Endothelial cell of umbilical vein (primary cell): ENCODE results near the gene NPTX1. TPM values are rescaled to one million over a fixed set of nuclear protein-coding genes. Genes with fewer than 3 reads are reported as not detected.

ENCODE experiments used
- BruUV-seq: library from RNA; stranded (reverse); fragments of 400-500 nt; replicated peaks from 2 replicates; lab custom pipeline; 2021; lab: Mats Ljungman, UMichigan
- CTCF ChIA-PET: fragments of 300-600, 350-600 bp; sonication (Branson Sonifier 250); formaldehyde crosslinking; loops from one replicate; lab custom pipeline; 2021; ENCODE audit warnings: antibody characterized with exemption, inconsistent platforms; lab: Charles Lee
- POLR2A ChIA-PET: fragments of 300-600, 350-600 bp; sonication (Branson Sonifier 250); formaldehyde crosslinking; loops from one replicate; lab custom pipeline; 2021; ENCODE audit warnings: antibody characterized with exemption, inconsistent platforms; lab: Charles Lee
- DNase-seq: peaks from one replicate; pipeline ENCODE4 v3.0.0-alpha.2; 2011; ENCODE audit warnings: low read depth, low spot score
- FAIRE-seq: peaks from 2 replicates; lab custom pipeline; 2011; peaks lifted over from hg19 to GRCh38; lab: Jason Lieb, UNC
- H2AFZ ChIP-seq: 2 replicates; pipeline ENCODE4 v1.6.0; 2012; ENCODE audit warnings: low read depth, low read length, control low read depth, inconsistent platforms
- H3K27ac ChIP-seq: 2 replicates; pipeline ENCODE4 v1.5.1; 2011; ENCODE audit warnings: low read depth, mild to moderate bottlenecking, control low read depth, low read length, moderate library complexity; ENCODE audit not compliant: insufficient read depth
- H3K27me3 ChIP-seq, 2 experiments: 2 replicates each; pipeline versions ENCODE4 v1.6.0 to v1.6.1; 2011; ENCODE audit warnings: low read length in 2 of 2, mixed read lengths in 1 of 2; ENCODE audit not compliant: control insufficient read depth in 2 of 2, insufficient read depth in 2 of 2
- H3K36me3 ChIP-seq, 2 experiments: 2 replicates in 1 of 2; 3 replicates in 1 of 2; pipeline ENCODE4 v1.5.1; 2011; ENCODE audit warnings: low read length in 2 of 2, mild to moderate bottlenecking in 1 of 2, moderate library complexity in 1 of 2; ENCODE audit not compliant: control insufficient read depth in 2 of 2, insufficient read depth in 2 of 2; ENCODE audit errors: extremely low read depth in 1 of 2
- H3K4me1 ChIP-seq: 3 replicates; pipeline ENCODE4 v1.5.1; 2011; ENCODE audit warnings: mild to moderate bottlenecking, low read length; ENCODE audit not compliant: control insufficient read depth, insufficient read depth; ENCODE audit errors: extremely low read depth
- H3K4me2 ChIP-seq: 2 replicates; pipeline ENCODE4 v1.6.1; 2011; ENCODE audit warnings: low read length, control low read depth, mixed read lengths; ENCODE audit not compliant: insufficient read depth
- H3K4me3 ChIP-seq, 3 experiments: fragments of 200-600 bp in 1 of 3; sonication (generic), shearing (Covaris generic) in 1 of 3; replicated peaks in 1 of 3; 2 replicates each; pipeline ENCODE4 v1.5.1; 2011 to 2016; ENCODE audit warnings: control low read depth in 3 of 3, low read length in 3 of 3, mild to moderate bottlenecking in 2 of 3, inconsistent platforms in 1 of 3, low read depth in 1 of 3, moderate library complexity in 1 of 3; ENCODE audit not compliant: insufficient read depth in 1 of 3
- H3K79me2 ChIP-seq: 2 replicates; pipeline ENCODE4 v1.6.0; 2012; ENCODE audit warnings: low read length, inconsistent platforms; ENCODE audit not compliant: control insufficient read depth, insufficient read depth
- H3K9ac ChIP-seq: replicated peaks from 2 replicates; pipeline ENCODE3; 2011; ENCODE audit warnings: low read length, control low read depth; ENCODE audit not compliant: insufficient read depth; ENCODE audit errors: extremely low read depth
- H3K9me1 ChIP-seq: replicated peaks from 3 replicates; pipeline ENCODE4 v1.6.0; 2011; ENCODE audit warnings: mild to moderate bottlenecking, low read length; ENCODE audit not compliant: control insufficient read depth, insufficient read depth; ENCODE audit errors: extremely low read depth
- H3K9me3 ChIP-seq: replicated peaks from 2 replicates; pipeline ENCODE4 v1.5.1; 2012; ENCODE audit warnings: low read length, inconsistent platforms; ENCODE audit not compliant: control insufficient read depth, insufficient read depth
- H4K20me1 ChIP-seq: replicated peaks from 2 replicates; pipeline ENCODE3; 2011; ENCODE audit warnings: mild to moderate bottlenecking, low read length; ENCODE audit not compliant: control insufficient read depth, insufficient read depth; ENCODE audit errors: extremely low read depth
- EZH2 ChIP-seq: IDR thresholded peaks from 2 replicates; pipeline ENCODE4 v1.6.1; 2012; ENCODE audit warnings: borderline replicate concordance, low read depth, mild to moderate bottlenecking, moderate library complexity, low read length, inconsistent platforms; ENCODE audit not compliant: severe bottlenecking
- FOS ChIP-seq: IDR thresholded peaks from 2 replicates; pipeline ENCODE4 v1.6.1; 2011; ENCODE audit warnings: mild to moderate bottlenecking, low read length, moderate library complexity, borderline replicate concordance; ENCODE audit not compliant: insufficient read depth
- GATA2 ChIP-seq: IDR thresholded peaks from 2 replicates; pipeline ENCODE4 v1.7.0; 2011; ENCODE audit warnings: low read depth, mild to moderate bottlenecking, moderate library complexity, mixed read lengths, low read length; ENCODE audit not compliant: insufficient read length, insufficient read depth
- JUN ChIP-seq: IDR thresholded peaks from 2 replicates; pipeline ENCODE4 v1.6.1; 2011; ENCODE audit warnings: borderline replicate concordance, low read depth; ENCODE audit not compliant: insufficient read length, insufficient read depth
- MAX ChIP-seq: IDR thresholded peaks from 2 replicates; pipeline ENCODE4 v1.6.1; 2011; ENCODE audit not compliant: insufficient read depth, insufficient read length
- MYC ChIP-seq: IDR thresholded peaks from one replicate; pipeline ENCODE4 v1.6.1; 2011; ENCODE audit warnings: mild to moderate bottlenecking, low read depth, low read length
- POLR2A ChIP-seq: IDR thresholded peaks from 2 replicates; pipeline ENCODE4 v1.6.1; 2012; ENCODE audit warnings: low read depth, mild to moderate bottlenecking, control low read depth, low read length
- POLR2AphosphoS5 ChIP-seq: IDR thresholded peaks from 2 replicates; pipeline ENCODE4 v1.6.1; 2012; ENCODE audit warnings: low read depth, mild to moderate bottlenecking, control low read depth, low read length, moderate library complexity; ENCODE audit not compliant: insufficient read depth
- dilution Hi-C: fragments of 300-500 bp; cut with MboI; formaldehyde crosslinking; loops from one replicate; pipeline ENCODE4 v1.15.0; 2019; ENCODE audit warnings: low sequenced_read_pairs; ENCODE audit not compliant: extremely low pct_ligation_motif_present
- intact Hi-C: fragments of 100-400 bp; cut with micrococcal nuclease; formaldehyde crosslinking; loops from one replicate; pipeline ENCODE4 v1.10.0; 2022
- polyA plus RNA-seq, 4 experiments: library from polyadenylated mRNA; depleted of rRNA in 3 of 4; stranded (reverse) in 3 of 4; unstranded in 1 of 4; fragments of >200 nt; gene quantifications; 2 replicates each; pipeline versions ENCODE4 v1.2.1 to v1.2.3, GENCODE V29; 2011 to 2012; ENCODE audit warnings: missing spikeins in 1 of 4
- total RNA-seq: library from RNA; stranded (reverse); gene quantifications from 2 replicates; pipeline ENCODE4 v1.2.3, GENCODE V29; 2021
- TF ChIP-seq, protein P1 (sequence below), 2 donors: IDR thresholded peaks; 1 replicate in 1 of 2; 2 replicates in 1 of 2; pipeline ENCODE4 v1.5.1; 2011; ENCODE audit warnings: low read length in 2 of 2, mild to moderate bottlenecking in 2 of 2, moderate library complexity in 2 of 2, control low read depth in 1 of 2, inconsistent platforms in 1 of 2, low read depth in 1 of 2; ENCODE audit not compliant: insufficient read depth in 1 of 2; ENCODE audit errors: extremely low read depth in 1 of 2

NPTX1 gene
- total and polyA plus RNA-seq, 2 donors (not counting 3 experiments of a cell fraction or from before 2014, with no cell fraction given): 0.03 TPM; not detected in 1

GRCh38 chr17:80424261-80424660, 52.1 kb downstream of the NPTX1 start:
- H3K27me3 ChIP-seq: no peaks in the 10 kb centered on the region
- H3K79me2 ChIP-seq: no peaks in the 10 kb centered on the region
- intact Hi-C loops: loop anchor here (10.0 kb wide), 1 partner anchor 341 kb away; no protein-coding TSS in a partner anchor
- no peak for TF ChIP-seq MAX
- TF ChIP-seq MYC: no peak
- no peak for TF ChIP-seq POLR2AphosphoS5
- no peak for TF ChIP-seq JUN
- no peak for TF ChIP-seq FOS
- no peak for TF ChIP-seq GATA2
- no peak for TF ChIP-seq POLR2A
- TF ChIP-seq, protein P1, sequence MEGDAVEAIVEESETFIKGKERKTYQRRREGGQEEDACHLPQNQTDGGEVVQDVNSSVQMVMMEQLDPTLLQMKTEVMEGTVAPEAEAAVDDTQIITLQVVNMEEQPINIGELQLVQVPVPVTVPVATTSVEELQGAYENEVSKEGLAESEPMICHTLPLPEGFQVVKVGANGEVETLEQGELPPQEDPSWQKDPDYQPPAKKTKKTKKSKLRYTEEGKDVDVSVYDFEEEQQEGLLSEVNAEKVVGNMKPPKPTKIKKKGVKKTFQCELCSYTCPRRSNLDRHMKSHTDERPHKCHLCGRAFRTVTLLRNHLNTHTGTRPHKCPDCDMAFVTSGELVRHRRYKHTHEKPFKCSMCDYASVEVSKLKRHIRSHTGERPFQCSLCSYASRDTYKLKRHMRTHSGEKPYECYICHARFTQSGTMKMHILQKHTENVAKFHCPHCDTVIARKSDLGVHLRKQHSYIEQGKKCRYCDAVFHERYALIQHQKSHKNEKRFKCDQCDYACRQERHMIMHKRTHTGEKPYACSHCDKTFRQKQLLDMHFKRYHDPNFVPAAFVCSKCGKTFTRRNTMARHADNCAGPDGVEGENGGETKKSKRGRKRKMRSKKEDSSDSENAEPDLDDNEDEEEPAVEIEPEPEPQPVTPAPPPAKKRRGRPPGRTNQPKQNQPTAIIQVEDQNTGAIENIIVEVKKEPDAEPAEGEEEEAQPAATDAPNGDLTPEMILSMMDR (IDR thresholded peaks at IDR 0.05; ENCODE audit: extremely low read depth in 1 of 2, insufficient read depth in 1 of 2, low read depth in 1 of 2, low read length in 2 of 2): no peak
- no peak for TF ChIP-seq EZH2
- DNase-seq (no peak), FAIRE-seq (no peak)
- peaks cover 0 to 3% of the 10 kb centered on the region in 2 experiments for H3K36me3 ChIP-seq
- no peak overlapping the region for H3K4me2 ChIP-seq
- H4K20me1 ChIP-seq: no peaks in the 10 kb centered on the region
- no peak overlapping the region for H2AFZ ChIP-seq
- H3K4me3 ChIP-seq: no peak overlapping the region
- no peaks in the 10 kb centered on the region for H3K4me1 ChIP-seq
- no peak overlapping the region for H3K9ac ChIP-seq
- no TSS peak for BruUV-seq
- H3K9me3 ChIP-seq: no peaks in the 10 kb centered on the region
- no peak overlapping the region for H3K27ac ChIP-seq
- H3K9me1 ChIP-seq: no peaks in the 10 kb centered on the region
- dilution Hi-C loops: no loop called here
- ChIA-PET CTCF (interaction anchor here (0.6 to 5.3 kb wide), 6 partner anchors 8 to 558 kb away, joined by 3 to 66 read pairs (median 12); no protein-coding TSS in a partner anchor), POLR2A (interaction anchor here (0.6 kb wide), 1 partner anchor 455 kb away, joined by 4 read pairs; no protein-coding TSS in a partner anchor)
